GM21825 (cell line): Measurements from ENCODE around the gene PPIP5K1.
"Not testable (repeated sequence)": the region's sequence is repeated elsewhere in the genome, so short reads cannot be mapped to it uniquely, and the experiment has no call there.

ENCODE experiments used
- ATAC-seq: cut with Tn5 transposase; IDR thresholded peaks from one replicate; pipeline ENCODE4 v1.9.1; 2021; ENCODE audit warnings: mild to moderate bottlenecking, moderate library complexity; ENCODE audit not compliant: unreplicated experiment

PPIP5K1 gene

DNA sequence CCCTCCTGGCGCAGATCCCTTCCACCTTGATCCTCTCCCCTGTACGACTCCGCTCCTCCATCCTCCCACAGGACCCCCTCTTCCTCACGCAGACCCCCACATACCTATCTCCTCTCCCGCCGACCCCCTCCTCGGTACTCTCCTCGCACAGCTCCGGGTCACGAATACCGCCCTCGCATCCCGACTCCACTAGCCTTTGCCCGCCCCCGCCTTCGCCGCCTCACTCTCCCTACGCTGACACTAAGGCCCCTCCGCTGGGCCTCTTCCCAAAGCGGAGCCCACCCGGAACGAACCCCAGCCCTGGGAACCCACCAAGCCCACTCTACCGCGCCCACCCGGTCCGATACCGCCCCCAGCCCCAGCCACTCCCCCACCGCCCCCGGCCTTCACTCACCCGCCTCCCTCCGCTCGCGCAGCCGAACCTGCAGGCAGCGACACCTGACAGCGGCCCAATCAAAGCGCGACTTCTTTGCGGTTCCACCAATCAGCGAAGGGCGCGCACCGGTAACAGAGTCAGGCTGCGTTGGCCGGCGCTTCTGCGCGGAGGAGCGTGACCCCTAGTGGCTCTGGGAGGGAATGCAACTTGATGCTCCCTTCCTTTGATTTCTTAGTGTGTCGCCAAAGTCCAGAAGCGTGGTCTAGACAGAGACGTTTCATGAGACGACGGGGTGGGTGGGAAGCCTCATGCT, at the start of gene PPIP5K1:
PPIP5K1 (minus strand) TSS at position 431 of the 689 bp plus-strand sequence. CDS start 5,704 bp downstream, outside the sequence.
- ATAC-seq, result peak; percentile 86

DNA sequence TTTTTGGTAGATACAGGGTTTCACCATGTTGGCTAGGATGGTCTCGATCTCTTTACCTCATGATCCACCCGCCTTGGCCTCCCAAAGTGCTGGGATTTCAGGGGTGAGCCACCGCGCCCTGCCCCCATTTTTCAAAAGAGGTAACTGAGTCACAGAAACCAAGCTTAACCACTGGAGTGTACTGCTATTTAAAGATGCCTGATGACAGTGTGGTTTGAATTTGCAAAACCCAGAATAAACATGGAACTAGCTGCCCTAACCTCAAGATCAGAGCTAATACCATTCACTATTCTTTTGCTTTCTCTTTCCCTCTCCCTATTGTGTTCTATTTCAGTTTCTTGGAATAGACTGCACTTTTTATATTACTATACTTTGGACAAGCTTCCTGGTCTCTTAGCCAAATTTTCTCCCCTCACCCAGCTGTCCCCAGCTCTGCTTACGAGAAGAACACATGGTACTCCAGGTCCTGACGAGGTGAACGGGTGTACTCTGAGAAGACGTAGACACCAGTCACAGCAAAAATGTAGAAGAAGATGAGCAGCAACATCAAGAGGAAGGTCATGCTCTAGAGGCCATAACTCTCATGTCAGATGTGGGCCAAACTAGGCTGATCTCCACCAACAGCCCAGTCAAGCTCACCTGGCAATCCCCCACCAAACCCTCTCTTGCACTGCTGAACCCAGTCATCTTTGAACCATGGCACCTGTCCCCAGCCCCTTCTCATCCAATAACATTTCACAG, 48.6 kb upstream of the PPIP5K1 start:
- not testable (repeated sequence) for ATAC-seq

GRCh38 chr15:43626937-43627336, 36.9 kb upstream of the PPIP5K1 start:
- not testable (repeated sequence) for ATAC-seq

- no peak for ATAC-seq
Observed at GRCh38 chr15:43625106-43625505, 35.1 kb upstream of the PPIP5K1 start.

- ATAC-seq, result not testable (repeated sequence)
Observed at GRCh38 chr15:43622068-43622799, 32.2 kb upstream of the PPIP5K1 start.

DNA sequence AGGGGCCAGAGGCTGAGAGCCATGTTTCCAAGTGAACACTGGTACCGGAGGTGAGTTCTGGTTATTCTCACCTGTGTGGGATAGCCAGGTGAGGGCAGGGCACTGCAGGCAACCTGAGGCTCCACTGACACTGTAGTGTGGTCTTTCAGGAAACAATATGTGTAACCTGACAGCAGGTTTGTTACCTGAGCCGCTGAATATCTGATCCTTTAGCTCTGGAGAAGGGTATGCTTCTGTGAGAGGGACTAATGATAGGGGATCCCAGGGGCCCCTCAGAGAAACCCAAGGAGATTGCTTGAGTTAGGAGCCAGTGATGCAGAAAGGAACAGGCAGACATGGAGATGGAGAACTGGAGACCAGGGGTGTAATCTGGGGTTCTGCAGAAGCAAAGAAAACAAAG, 28.7 kb upstream of the PPIP5K1 start, which contains the start of gene STRC:
STRC (minus strand) TSS at position 101 of the 400 bp plus-strand sequence; CDS start at position 23, 78 bp downstream.
- ATAC-seq, result not testable (repeated sequence)

DNA sequence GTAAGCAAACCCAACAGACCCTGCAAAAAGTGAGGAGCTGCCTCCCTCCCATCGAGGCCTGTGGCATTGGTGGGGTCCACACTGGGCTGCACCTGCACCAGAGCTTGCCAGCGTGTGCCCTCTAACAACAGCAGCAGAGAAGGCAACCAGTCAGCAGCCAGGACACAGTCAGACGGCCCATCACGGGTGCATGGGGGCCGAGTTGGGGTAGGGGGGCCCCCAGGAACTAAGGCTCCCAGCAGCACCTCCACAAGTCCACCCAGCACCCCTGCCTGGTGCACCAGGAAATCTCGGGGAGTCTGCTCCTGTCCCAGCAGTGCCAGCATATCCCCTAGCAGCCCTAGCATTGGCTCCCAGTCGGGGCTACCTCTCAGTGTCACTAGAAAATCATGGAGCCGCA, 27.7 kb upstream of the PPIP5K1 start:
- ATAC-seq, result not testable (repeated sequence)

GRCh38 chr15:43602233-43602632, 12.2 kb upstream of the PPIP5K1 start:
- not testable (repeated sequence) for ATAC-seq

- not testable (repeated sequence) for ATAC-seq
Observed at GRCh38 chr15:43600200-43600599, 10.2 kb upstream of the PPIP5K1 start.

- ATAC-seq, result not testable (repeated sequence)
Observed at GRCh38 chr15:43599131-43599530, 9.1 kb upstream of the PPIP5K1 start.

DNA sequence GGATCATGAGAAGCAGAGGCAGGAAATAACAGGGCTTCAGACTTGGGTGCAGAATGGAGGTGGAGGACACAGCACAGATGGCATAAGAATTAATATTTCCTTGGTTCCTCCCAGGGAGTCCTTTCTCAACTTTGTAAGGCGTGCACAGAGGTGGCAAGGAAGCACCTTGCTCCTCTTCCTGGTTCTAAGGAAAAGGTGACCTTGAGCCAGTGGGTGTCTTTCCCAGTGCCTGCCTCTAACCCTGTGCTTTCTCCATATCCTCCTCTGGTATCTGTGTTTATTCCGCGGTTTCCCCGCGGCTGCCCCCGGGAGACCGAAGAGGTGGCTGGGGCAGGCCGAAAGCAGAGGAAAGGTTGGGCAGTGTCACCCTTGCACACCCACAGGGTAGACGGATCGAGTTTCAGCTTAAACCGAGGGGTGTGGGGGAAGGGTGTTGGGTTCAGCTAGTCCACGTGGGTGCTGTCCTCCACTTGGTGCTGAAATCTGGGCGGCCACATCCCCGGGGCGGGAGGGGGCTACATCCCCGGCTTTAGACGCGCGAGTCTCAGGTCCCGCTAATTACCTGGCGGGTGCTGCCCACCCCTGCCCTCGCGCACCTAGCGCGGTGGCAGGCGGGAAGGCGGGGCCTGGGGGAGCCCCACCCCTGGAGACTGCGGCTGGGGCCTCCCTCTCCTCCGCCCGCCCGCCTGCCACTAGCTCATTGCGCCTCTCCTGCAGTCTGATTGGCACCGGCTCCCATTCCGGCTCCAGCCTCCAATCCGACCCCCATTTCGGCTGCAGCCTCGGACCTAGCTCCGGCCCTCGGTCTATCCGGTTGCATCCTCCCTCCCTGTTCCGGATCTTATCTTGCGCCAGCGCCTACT, 3.6 kb upstream of the PPIP5K1 start, which contains the start of gene CKMT1B:
CKMT1B (plus strand) TSS at position 700 of the 863 bp plus-strand sequence. CDS start 192 bp downstream, outside the sequence.
- ATAC-seq, result not testable (repeated sequence)

DNA sequence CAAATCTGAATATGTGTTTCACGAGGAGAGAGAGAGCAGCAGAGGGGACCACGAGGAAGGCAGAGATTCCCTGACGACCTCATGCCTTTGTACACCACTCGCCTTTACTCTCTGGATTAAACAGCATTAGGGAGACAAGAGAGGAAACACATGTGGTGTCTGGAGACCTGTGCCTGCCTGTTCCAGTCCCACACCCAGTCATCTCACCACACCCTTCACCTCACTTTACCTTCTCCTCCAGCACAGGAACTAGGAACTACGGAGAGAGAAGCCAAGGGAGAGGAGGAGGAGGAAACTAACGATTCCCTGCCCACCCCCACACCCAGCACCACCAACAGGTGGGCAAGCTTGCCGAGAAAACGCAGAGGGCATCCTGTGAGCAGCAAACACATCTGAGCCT, 2.8 kb upstream of the PPIP5K1 start:
- not testable (repeated sequence) for ATAC-seq

DNA sequence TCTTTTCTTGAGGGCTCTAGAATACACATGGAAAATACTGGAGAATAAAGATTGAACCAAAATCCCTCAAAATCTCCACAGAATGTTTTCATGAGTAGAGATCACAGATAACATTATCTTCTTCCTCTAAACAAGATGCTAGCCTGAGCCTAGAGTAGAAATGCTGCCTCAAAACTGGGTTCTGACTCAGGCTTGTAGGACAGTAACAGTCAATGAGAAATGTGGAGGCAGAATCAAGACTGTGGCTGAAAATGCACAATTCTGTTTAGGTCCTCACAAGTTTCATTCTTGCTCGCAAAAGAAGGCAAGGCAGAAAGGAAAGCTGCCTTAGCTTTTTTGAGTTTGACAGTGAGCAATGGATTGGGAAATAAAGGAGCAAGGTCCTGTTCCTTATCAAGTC, 15.4 kb downstream of the PPIP5K1 start:
- not testable (repeated sequence) for ATAC-seq

GRCh38 chr15:43566615-43567014, 23.4 kb downstream of the PPIP5K1 start:
- ATAC-seq, result not testable (repeated sequence)

DNA sequence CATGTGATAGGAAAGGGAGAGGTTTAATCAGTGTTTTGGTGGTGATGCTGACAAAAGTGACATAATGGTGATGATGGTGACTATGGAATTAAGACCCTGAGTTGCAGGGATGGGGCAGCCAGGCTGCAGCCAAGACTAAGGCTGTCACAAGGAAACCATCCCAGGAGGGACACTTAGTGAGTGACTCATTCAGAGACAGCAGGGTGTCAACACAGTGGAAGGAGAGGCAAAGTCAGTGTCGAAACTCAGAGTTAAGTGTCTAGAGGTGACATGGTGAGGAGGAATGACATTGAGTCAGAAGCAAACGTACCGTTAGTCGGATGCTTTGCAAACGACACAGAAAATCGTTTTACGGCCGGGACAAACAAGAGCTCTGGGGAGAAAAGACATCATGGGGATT, 26.2 kb downstream of the PPIP5K1 start:
- ATAC-seq, result not testable (repeated sequence)

DNA sequence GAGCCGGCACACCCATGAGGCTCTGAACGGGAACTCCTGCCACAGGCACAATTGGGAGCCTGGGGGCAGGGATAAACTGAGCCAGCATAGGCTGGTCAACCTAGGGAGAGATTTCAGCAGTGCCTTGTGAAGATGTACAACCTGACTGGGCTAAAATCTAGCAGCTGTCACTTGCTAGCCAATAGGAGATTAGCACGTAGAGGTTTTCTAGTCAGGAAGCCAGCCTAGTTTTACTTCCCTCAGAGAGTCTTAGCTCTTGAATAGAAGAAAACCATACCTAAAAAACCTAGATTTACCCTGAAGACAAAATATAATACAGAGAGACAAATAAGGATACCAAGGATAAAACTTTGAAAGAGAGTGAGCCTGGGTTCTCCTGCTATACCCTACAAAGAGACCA, 27.3 kb downstream of the PPIP5K1 start:
- ATAC-seq, result not testable (repeated sequence)

DNA sequence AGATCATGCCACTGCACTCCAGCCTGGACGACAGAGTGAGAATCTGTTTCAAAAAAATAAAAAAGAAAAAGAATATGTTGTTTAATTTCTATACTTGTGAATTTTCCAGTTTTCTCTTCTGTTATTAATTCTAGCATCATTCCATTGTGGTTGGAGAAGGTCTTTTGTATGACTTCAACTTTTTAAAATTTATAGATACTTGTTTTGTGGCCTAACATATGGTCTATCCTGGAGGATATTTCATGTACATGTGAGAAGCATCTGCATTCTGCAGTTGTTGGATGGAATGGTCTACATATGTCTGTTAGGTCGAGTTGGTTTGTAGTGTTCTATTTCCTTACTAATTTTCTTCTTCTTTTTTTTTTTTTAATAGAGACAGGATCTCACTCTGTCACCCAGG, 37.0 kb downstream of the PPIP5K1 start:
- no peak for ATAC-seq

- ATAC-seq, result no peak
Observed at GRCh38 chr15:43552256-43552655, 37.8 kb downstream of the PPIP5K1 start.

GRCh38 chr15:43550527-43551363, 39.3 kb downstream of the PPIP5K1 start:
- no peak for ATAC-seq
